Nephron progenitor cell (in vitro differentiated cells): ENCODE results near the gene ZNF587.
"Not testable (repeated sequence)": the region's sequence is repeated elsewhere in the genome, so short reads cannot be mapped to it uniquely, and the experiment has no call there.

Experiments used
- DNase-seq: peaks from one replicate; pipeline ENCODE4 v3.0.0; 2021
- H3K27ac Mint-ChIP-seq: 2 replicates; pipeline ENCODE4 v1.8.0; 2021; ENCODE audit warnings: mild to moderate bottlenecking, moderate library complexity, mixed read lengths
- H3K27me3 Mint-ChIP-seq: 2 replicates; pipeline ENCODE4 v1.8.0; 2021; ENCODE audit warnings: mild to moderate bottlenecking, low read depth, mixed read lengths; ENCODE audit not compliant: poor library complexity
- H3K36me3 Mint-ChIP-seq: 2 replicates; pipeline ENCODE4 v1.8.0; 2021; ENCODE audit warnings: low read depth, mixed read lengths
- H3K4me1 Mint-ChIP-seq: 2 replicates; pipeline ENCODE4 v1.8.0; 2021; ENCODE audit warnings: mixed read lengths
- H3K4me3 Mint-ChIP-seq: 2 replicates; pipeline ENCODE4 v1.8.0; 2021; ENCODE audit warnings: mild to moderate bottlenecking, moderate library complexity, mixed read lengths
- H3K9me3 Mint-ChIP-seq: 2 replicates; pipeline ENCODE4 v1.8.0; 2021; ENCODE audit warnings: mild to moderate bottlenecking, moderate library complexity, mixed read lengths
- CTCF ChIP-seq: fragments of 200-600 bp; sonication (generic); IDR thresholded peaks from 2 replicates; pipeline ENCODE4 v1.5.0; 2021; ENCODE audit warnings: antibody characterized with exemption

Gene ZNF587

GRCh38 chr19:57825511-57825910 lies 24.1 kb upstream of the ZNF587 start:
- H3K27ac Mint-ChIP-seq, result no peak overlapping the region
- H3K9me3 Mint-ChIP-seq, result peaks cover 6% of the 10 kb centered on the region
- no peak overlapping the region for H3K4me3 Mint-ChIP-seq
- DNase-seq, result no peak
- peaks cover 3% of the 10 kb centered on the region for H3K27me3 Mint-ChIP-seq
- no peak for TF ChIP-seq CTCF
- peaks cover 62% of the 10 kb centered on the region for H3K36me3 Mint-ChIP-seq
- peaks cover 50% of the 10 kb centered on the region for H3K4me1 Mint-ChIP-seq

- Mint-ChIP-seq H3K4me1 (peaks cover 40% of the 10 kb centered on the region), H3K27me3 (peaks cover 3% of the 10 kb centered on the region), H3K27ac (peak overlapping the region; percentile 98), H3K4me3 (peak overlapping the region; percentile 44), H3K36me3 (peaks cover 63% of the 10 kb centered on the region), H3K9me3 (peaks cover 10% of the 10 kb centered on the region)
- DNase-seq, result no peak
- no peak for TF ChIP-seq CTCF
These were observed 20.3 kb upstream of the ZNF587 start for GRCh38 chr19:57829316-57829715.

- peak; percentile 88 for DNase-seq
- peaks cover 3% of the 10 kb centered on the region for H3K27me3 Mint-ChIP-seq
- peak within 1 kb of the TSS; percentile 98 for H3K27ac Mint-ChIP-seq
- peak; percentile 37 for TF ChIP-seq CTCF
- peaks cover 10% of the 10 kb centered on the region for H3K9me3 Mint-ChIP-seq
- peak within 1 kb of the TSS; percentile 96 for H3K4me3 Mint-ChIP-seq
- peaks cover 36% of the 10 kb centered on the region for H3K4me1 Mint-ChIP-seq
- H3K36me3 Mint-ChIP-seq, result peaks cover 56% of the 10 kb centered on the region
These were observed 19.5 kb upstream of the ZNF587 start, which contains the start of gene ZNF587B for GRCh38 chr19:57830071-57830602. Gene ZNF587B, plus strand, starts transcription at chr19:57830299. Its CDS starts 230 bp downstream, at chr19:57830529.

GRCh38 chr19:57836991-57837390 lies 12.7 kb upstream of the ZNF587 start:
- H3K27me3 Mint-ChIP-seq, DNase-seq, H3K4me3 Mint-ChIP-seq, H3K9me3 Mint-ChIP-seq: not testable (repeated sequence)
- peak overlapping the region; percentile 25 for H3K27ac Mint-ChIP-seq
- peaks cover 13% of the 10 kb centered on the region for H3K4me1 Mint-ChIP-seq
- H3K36me3 Mint-ChIP-seq, result peaks cover 49% of the 10 kb centered on the region

GRCh38 chr19:57838622-57839191 lies 11.0 kb upstream of the ZNF587 start:
- H3K4me3 Mint-ChIP-seq, result not testable (repeated sequence)

GRCh38 chr19:57841122-57841763 lies 8.4 kb upstream of the ZNF587 start:
- DNase-seq, result no peak
- Mint-ChIP-seq H3K4me1 (peaks cover 7% of the 10 kb centered on the region), H3K27me3 (no peaks in the 10 kb centered on the region), H3K4me3 (no peak overlapping the region), H3K27ac (peak overlapping the region; percentile 82), H3K9me3 (no peaks in the 10 kb centered on the region), H3K36me3 (peaks cover 72% of the 10 kb centered on the region)
- TF ChIP-seq CTCF, result no peak

More at GRCh38 chr19:57838622-57839191, 11.0 kb upstream of the ZNF587 start:
- peaks cover 56% of the 10 kb centered on the region for H3K36me3 Mint-ChIP-seq
- H3K4me1 Mint-ChIP-seq, H3K27ac Mint-ChIP-seq, DNase-seq, H3K27me3 Mint-ChIP-seq, H3K9me3 Mint-ChIP-seq: not testable (repeated sequence)

GRCh38 chr19:57847164-57847563 lies 2.5 kb upstream of the ZNF587 start:
- H3K36me3 Mint-ChIP-seq, result peaks cover 62% of the 10 kb centered on the region
- H3K27ac Mint-ChIP-seq, H3K9me3 Mint-ChIP-seq: not testable (repeated sequence)

GRCh38 chr19:57849162-57849665 lies 445 bp upstream of the ZNF587 start:
- peaks cover 21% of the 10 kb centered on the region for H3K4me1 Mint-ChIP-seq
- not testable (repeated sequence) for DNase-seq, H3K27ac Mint-ChIP-seq, H3K27me3 Mint-ChIP-seq
- peak overlapping the region; percentile 95 for H3K4me3 Mint-ChIP-seq
- peaks cover 14% of the 10 kb centered on the region for H3K9me3 Mint-ChIP-seq
- peaks cover 67% of the 10 kb centered on the region for H3K36me3 Mint-ChIP-seq

More at GRCh38 chr19:57847164-57847563, 2.5 kb upstream of the ZNF587 start:
- H3K27me3 Mint-ChIP-seq, DNase-seq, H3K4me3 Mint-ChIP-seq: not testable (repeated sequence)
- H3K4me1 Mint-ChIP-seq, result peaks cover 21% of the 10 kb centered on the region
